AG10803 (cell line): ENCODE results near the gene PHGDH.
A peak's percentile ranks its signal among the peaks of the same experiment; 100 is the strongest.

ENCODE experiments used
- DNase-seq: peaks from one replicate; pipeline ENCODE4 v3.0.0; 2010; ENCODE audit warnings: low read depth
- H3K4me3 ChIP-seq: 2 replicates; pipeline ENCODE4 v1.5.1; 2011; ENCODE audit warnings: mild to moderate bottlenecking, low read length, control low read depth
- TF ChIP-seq, protein P1 (sequence below): conservative IDR thresholded peaks from 2 replicates; pipeline ENCODE4 v1.5.1; 2011; ENCODE audit warnings: mild to moderate bottlenecking, low read length, control low read depth, inconsistent platforms

The PHGDH gene

DNA sequence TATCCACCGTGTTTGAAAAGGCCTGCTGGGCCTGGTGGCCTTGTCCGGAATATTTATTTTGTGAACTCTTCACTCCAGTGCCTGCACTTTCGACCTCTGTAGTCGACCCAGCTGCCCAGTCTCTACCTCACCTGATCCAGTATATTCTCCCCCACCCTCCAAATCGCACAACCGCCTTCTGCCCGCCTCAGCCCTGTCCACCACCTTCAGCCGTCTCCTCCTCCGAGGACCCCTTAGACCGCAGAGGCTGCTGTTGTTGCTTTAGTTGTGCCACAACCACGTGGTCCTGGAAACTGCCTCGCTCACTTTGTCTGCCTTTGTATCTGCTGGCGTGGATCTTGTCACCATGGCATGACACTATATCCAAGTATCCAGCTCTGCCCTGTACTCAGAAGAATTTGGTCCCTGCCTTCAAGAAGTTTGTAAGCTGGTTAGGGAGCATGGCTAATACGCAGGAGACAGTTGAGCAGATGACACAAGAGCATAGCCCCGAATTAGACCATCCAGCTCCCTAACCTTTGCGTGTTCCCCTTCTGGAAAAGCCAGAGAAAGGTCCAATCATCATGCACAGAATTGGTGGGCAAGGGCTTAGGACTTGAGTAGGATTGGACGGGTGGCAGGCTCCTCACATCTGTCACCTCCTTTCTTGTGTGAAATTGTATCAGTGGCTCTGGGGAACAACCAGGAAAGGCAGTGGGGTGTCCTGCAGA, 1.5 kb downstream of the PHGDH start:
- TF ChIP-seq, protein P1, sequence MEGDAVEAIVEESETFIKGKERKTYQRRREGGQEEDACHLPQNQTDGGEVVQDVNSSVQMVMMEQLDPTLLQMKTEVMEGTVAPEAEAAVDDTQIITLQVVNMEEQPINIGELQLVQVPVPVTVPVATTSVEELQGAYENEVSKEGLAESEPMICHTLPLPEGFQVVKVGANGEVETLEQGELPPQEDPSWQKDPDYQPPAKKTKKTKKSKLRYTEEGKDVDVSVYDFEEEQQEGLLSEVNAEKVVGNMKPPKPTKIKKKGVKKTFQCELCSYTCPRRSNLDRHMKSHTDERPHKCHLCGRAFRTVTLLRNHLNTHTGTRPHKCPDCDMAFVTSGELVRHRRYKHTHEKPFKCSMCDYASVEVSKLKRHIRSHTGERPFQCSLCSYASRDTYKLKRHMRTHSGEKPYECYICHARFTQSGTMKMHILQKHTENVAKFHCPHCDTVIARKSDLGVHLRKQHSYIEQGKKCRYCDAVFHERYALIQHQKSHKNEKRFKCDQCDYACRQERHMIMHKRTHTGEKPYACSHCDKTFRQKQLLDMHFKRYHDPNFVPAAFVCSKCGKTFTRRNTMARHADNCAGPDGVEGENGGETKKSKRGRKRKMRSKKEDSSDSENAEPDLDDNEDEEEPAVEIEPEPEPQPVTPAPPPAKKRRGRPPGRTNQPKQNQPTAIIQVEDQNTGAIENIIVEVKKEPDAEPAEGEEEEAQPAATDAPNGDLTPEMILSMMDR = no peak
- H3K4me3 ChIP-seq = peak overlapping the region; percentile 100
- DNase-seq = peak; percentile 41

DNA sequence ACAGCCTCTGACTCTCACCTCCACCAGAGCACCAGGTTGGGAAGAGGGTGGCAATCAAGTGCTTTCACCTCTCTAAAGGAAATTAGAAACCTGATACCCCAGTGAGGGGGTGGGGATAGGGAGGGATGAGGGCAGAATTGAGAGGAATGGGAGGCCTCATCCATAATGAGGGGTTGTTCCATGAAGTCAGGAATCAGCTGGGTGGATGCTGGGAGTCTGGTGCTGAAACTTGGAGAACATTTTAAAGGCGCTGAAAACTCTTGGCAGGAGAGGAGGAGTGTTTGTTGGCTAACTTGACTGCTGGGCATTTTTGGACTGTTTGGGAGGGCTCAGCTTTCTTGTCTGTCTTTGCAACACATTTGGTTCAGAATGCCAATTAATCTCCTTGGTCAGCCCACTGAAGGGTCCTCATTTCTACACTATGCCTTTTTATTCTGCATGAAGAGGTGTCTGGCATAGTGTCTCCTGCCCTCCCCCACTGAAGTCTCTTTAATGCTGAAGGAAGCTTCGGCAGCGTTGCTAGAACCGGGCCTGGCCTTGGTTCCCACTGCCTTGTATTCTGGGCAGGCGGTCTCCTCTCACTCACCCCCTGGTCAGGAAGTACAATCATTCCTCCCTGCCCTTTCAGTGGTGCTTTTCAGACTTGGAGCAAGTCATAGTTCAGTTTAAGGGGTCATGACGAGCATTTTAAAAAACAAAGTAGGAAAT, 2.2 kb downstream of the PHGDH start:
- TF ChIP-seq, protein P1 = no peak
- DNase-seq = peak; percentile 38

DNA sequence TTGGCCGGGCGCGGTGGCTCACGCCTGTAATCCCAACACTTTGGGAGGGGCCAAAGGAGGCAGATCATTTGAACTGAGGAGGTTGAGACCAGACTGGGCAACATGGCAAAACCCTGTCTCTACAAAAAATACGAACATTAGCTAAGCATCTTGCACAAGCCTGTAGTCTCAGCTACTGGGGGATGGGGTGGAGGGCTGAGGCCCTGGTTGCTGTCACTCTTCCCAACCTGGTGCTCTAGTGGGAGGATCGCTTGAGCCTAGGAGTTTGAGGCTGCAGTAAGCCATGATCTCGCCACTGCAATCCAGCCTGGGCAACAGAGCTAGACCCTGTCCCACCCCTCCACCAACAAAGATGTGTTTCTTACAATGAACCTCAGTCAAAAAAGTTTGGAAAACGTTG, 2.8 kb downstream of the PHGDH start:
- H3K4me3 ChIP-seq = peak overlapping the region; percentile 100
- TF ChIP-seq, protein P1 = no peak
- peak; percentile 55 for DNase-seq

More for the DNA sequence above, 2.2 kb downstream of the PHGDH start:
- peak overlapping the region; percentile 100 for H3K4me3 ChIP-seq

DNA sequence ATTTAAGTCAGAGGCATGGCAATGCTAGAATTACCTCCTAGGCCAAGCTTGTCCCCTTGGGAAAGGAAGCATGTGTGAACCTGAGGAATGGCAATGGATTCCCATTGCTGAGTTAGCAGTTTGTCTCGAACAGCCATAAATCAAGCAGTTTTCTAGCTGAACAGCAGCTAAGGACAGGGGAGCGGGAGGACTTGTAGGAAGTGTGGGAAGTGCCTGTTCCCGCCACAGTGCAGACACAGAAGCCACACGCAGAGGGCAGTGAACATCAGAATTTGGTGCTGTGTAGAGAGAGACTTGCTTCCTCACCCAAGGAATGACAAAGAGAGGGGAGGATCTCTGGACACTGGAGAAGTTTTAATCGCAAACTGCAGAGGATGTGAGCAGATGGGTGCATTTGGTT, 3.8 kb downstream of the PHGDH start:
- peak; percentile 39 for DNase-seq
- H3K4me3 ChIP-seq = no peak overlapping the region
- TF ChIP-seq, protein P1 = no peak

DNA sequence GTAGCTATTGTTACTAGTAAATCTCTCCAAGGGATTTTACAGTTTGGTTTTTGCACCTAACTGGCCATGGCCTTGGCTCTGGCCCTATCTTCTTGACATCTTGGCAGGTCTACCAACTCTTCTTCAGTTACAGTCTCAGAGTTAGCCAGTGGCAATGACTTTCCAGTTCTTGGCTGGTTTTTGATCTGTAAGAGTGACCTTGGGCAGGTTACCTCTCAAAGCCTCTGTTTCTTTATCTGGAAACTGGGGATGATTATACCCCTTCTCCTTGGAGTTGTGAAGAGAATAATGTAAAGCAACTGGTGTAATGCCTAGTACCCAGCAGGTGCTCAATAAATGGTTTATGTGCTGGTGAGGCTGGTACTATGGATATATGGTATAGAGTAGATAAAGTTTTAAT, 6.7 kb downstream of the PHGDH start:
- H3K4me3 ChIP-seq = no peak overlapping the region
- no peak for DNase-seq
- TF ChIP-seq, protein P1 = no peak

DNA sequence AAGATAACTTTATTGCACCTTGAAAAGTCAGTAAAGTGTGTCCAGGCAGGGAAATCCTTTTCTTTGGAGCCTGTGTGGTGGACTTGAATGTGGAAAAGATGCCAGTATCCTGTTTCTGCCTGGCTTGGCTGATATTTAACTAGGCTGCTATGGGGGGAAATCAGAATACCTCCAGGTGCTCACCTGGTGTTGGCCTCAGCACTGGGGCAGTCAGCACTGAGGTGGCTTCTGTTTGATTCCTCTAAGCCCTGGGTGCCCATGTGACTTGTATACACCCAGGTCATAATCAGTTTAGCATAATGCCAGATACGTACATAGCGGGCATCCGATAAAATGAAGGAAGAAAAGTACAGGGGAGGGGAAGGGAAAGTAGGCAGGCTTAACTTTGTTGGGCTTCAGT, 7.2 kb downstream of the PHGDH start:
- H3K4me3 ChIP-seq = no peak overlapping the region
- no peak for DNase-seq

More for the DNA sequence above, 7.2 kb downstream of the PHGDH start:
- TF ChIP-seq, protein P1 = no peak
